HFFc6 (cell line): ENCODE results near the gene IFNL1. TPM values are rescaled to one million over a fixed set of nuclear protein-coding genes. Genes with fewer than 3 reads are reported as not detected.
"Not testable (repeated sequence)": the region's sequence is repeated elsewhere in the genome, so short reads cannot be mapped to it uniquely, and the experiment has no call there.

Source experiments
- DNase-seq: peaks from one replicate; pipeline ENCODE4 v3.0.0-alpha.2; 2018
- H3K27ac Mint-ChIP-seq: 2 replicates; pipeline ENCODE4 v1.8.0; 2020; ENCODE audit warnings: mild to moderate bottlenecking, mixed read lengths
- H3K27me3 Mint-ChIP-seq: 2 replicates; pipeline ENCODE4 v1.8.0; 2021; ENCODE audit warnings: mild to moderate bottlenecking, moderate library complexity, mixed read lengths; ENCODE audit not compliant: insufficient read depth
- H3K36me3 Mint-ChIP-seq: 2 replicates; pipeline ENCODE4 v1.8.0; 2021; ENCODE audit warnings: low read depth, mixed read lengths
- H3K4me1 Mint-ChIP-seq: 2 replicates; pipeline ENCODE4 v1.8.0; 2020; ENCODE audit warnings: low read depth, mixed read lengths
- H3K4me3 Mint-ChIP-seq: 2 replicates; pipeline ENCODE4 v1.8.0; 2020; ENCODE audit warnings: mild to moderate bottlenecking, moderate library complexity, mixed read lengths
- H3K9me3 Mint-ChIP-seq: 2 replicates; pipeline ENCODE4 v1.8.0; 2020; ENCODE audit warnings: mild to moderate bottlenecking, mixed read lengths
- total RNA-seq, 6 experiments: library from RNA; stranded (reverse); fragmentation: NEBNext Ultra II Directional; extraction: Animal tissue kit (Norgen Biotek cat#: 25700); gene quantifications; 2 replicates in 1 of 6; 3 replicates in 5 of 6; pipeline ENCODE4 v1.2.3, GENCODE V29; 2021
- TF ChIP-seq, protein P1 (sequence below): fragments of 200-600 bp; sonication (generic); IDR thresholded peaks from 2 replicates; pipeline ENCODE4 v1.5.0; 2021; ENCODE audit warnings: antibody characterized with exemption, mild to moderate bottlenecking

IFNL1 gene
- total RNA-seq, 6 experiments from 2014 or later: not detected

DNA sequence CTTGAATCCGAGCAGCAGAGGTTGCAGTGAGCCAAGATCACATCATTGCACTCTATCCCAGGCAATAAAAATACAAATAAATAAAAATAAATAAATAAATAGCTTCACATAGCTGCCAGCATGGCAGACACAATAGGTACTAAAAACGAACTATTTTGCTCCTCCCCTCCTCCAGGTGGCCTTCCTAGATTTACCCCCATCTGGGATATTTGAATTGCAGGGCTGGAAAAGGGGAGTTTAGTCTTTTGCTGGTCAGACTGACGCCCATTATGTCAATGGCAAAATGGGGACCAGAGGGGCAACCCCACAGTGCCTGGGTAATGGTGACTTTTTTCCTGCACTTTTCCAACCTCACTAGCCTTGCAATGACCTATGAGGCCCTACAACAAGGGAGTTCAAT, 40.3 kb downstream of the IFNL1 start:
- H3K27ac Mint-ChIP-seq: no peak overlapping the region

GRCh38 chr19:39339674-39340073, 43.5 kb downstream of the IFNL1 start:
- TF ChIP-seq, protein P1, sequence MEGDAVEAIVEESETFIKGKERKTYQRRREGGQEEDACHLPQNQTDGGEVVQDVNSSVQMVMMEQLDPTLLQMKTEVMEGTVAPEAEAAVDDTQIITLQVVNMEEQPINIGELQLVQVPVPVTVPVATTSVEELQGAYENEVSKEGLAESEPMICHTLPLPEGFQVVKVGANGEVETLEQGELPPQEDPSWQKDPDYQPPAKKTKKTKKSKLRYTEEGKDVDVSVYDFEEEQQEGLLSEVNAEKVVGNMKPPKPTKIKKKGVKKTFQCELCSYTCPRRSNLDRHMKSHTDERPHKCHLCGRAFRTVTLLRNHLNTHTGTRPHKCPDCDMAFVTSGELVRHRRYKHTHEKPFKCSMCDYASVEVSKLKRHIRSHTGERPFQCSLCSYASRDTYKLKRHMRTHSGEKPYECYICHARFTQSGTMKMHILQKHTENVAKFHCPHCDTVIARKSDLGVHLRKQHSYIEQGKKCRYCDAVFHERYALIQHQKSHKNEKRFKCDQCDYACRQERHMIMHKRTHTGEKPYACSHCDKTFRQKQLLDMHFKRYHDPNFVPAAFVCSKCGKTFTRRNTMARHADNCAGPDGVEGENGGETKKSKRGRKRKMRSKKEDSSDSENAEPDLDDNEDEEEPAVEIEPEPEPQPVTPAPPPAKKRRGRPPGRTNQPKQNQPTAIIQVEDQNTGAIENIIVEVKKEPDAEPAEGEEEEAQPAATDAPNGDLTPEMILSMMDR: no peak
- Mint-ChIP-seq H3K9me3 (no peaks in the 10 kb centered on the region), H3K4me3 (peak overlapping the region; percentile 93; the same call in 1 of the 2 replicates), H3K4me1 (peaks cover 34% of the 10 kb centered on the region), H3K36me3 (peaks cover 16% of the 10 kb centered on the region), H3K27me3 (peaks cover 12% of the 10 kb centered on the region), H3K27ac (no peak overlapping the region)
- no peak for DNase-seq

More for the DNA sequence above, 40.3 kb downstream of the IFNL1 start:
- Mint-ChIP-seq H3K9me3 (no peaks in the 10 kb centered on the region), H3K4me3 (no peak overlapping the region), H3K27me3 (peaks cover 8% of the 10 kb centered on the region), H3K36me3 (no peaks in the 10 kb centered on the region), H3K4me1 (peaks cover 16% of the 10 kb centered on the region)
- no peak for DNase-seq
- TF ChIP-seq, protein P1: no peak

DNA sequence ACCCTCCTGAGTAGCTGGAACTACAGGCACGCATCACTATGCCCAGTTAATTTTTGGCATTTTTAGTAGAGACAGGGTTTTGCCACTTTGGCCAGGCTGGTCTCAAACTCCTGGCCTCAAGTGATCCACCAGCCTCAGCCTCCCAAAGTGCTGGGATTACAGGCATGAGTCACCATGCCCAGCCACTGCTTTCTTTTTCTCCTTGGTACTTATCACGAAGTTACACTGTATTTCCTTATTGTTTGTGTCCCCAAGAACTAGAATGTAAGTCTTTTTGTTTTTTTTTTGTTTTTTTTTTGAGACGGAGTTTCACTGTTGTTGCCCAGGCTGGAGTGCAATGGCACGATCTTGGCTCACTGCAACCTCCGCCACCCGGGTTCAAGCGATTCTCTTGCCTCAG, 43.9 kb downstream of the IFNL1 start:
- H3K27me3 Mint-ChIP-seq, H3K9me3 Mint-ChIP-seq, H3K27ac Mint-ChIP-seq, DNase-seq: not testable (repeated sequence)
- peaks cover 19% of the 10 kb centered on the region for H3K36me3 Mint-ChIP-seq
- H3K4me3 Mint-ChIP-seq: peak overlapping the region; percentile 93
- H3K4me1 Mint-ChIP-seq: peaks cover 39% of the 10 kb centered on the region

- Mint-ChIP-seq H3K27me3 (peaks cover 5% of the 10 kb centered on the region), H3K4me1 (peaks cover 50% of the 10 kb centered on the region), H3K27ac (peak overlapping the region; percentile 84), H3K4me3 (peak overlapping the region; percentile 93), H3K36me3 (peaks cover 23% of the 10 kb centered on the region), H3K9me3 (no peaks in the 10 kb centered on the region)
- DNase-seq: no peak
- TF ChIP-seq, protein P1: no peak
Measured at GRCh38 chr19:39341129-39341718, 45.0 kb downstream of the IFNL1 start.

DNA sequence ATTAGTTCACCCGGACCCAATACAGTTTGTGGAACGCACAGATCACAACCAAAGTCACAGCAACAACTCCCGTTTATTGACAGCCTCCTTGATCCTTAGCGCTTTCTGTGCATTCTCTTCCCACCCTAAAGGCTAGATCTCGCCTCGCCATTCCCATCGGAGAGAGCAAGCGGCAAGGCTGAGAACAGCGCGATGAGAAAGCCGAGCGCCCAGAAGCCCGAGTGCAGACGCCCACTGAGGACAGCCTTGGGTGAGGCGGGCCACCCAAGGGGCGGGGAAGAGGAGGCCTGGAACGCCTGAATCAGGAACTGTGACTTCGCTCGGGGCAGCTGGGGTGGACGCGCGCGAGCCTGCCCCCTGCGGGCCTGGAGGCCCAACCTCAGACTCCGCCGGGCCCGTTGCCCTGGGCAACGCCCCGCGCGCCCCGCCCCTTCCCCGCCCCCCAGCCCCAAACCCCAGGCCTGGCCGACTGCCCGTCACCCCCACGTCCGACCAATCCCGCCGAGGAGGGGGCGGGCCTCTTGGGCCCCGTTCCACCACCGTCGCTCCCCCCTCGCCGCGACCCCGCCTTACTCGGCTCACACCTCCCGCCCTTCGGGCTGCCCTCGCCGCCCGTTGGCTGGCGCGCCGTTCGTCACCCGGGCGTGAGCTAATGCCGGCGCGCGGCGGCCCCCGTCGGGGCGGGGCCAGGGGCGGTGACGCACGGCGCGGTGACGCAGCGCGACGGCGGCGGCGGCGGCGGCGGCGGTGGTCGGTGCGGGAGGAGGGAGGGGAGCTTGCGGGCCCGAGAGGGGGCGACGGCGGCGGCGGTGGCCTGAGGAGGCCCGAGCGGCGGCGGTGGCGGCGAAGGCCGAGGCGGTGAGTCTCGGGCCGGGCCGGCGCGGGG, 45.8 kb downstream of the IFNL1 start, which contains the start of gene SAMD4B:
TSS of gene SAMD4B (plus strand) at position 703 of the 886 bp plus-strand sequence. CDS start 14,473 bp downstream, outside the sequence.
- DNase-seq: peak; percentile 95
- TF ChIP-seq, protein P1: peak; percentile 91
- Mint-ChIP-seq H3K4me1 (peaks cover 57% of the 10 kb centered on the region), H3K36me3 (peaks cover 23% of the 10 kb centered on the region), H3K27ac (peak within 1 kb of the TSS; percentile 95), H3K4me3 (peak within 1 kb of the TSS; percentile 96), H3K27me3 (peaks cover 5% of the 10 kb centered on the region), H3K9me3 (no peaks in the 10 kb centered on the region)
